Uterus (tissue), 2 donors: ENCODE measurements around the gene ZSCAN10.
"Not testable (repeated sequence)": the region's sequence is repeated elsewhere in the genome, so short reads cannot be mapped to it uniquely, and the experiment has no call there.

ENCODE experiments used
- CTCF ChIP-seq, 4 experiments: fragments of 200-600 bp in 2 of 4; fragments of 450-650 bp in 2 of 4; sonication (generic) in 2 of 4; IDR thresholded peaks; one replicate each; pipeline ENCODE4 v1.5.1; 2016 to 2019; ENCODE audit warnings: antibody characterized with exemption in 4 of 4, mild to moderate bottlenecking in 2 of 4, moderate library complexity in 1 of 4
- POLR2A ChIP-seq, 2 donors: fragments of 450-650 bp; IDR thresholded peaks; one replicate each; pipeline ENCODE4 v1.6.1; 2016; ENCODE audit warnings: antibody characterized with exemption in 2 of 2, mild to moderate bottlenecking in 1 of 2, moderate library complexity in 1 of 2

- TF ChIP-seq CTCF, POLR2A (IDR thresholded peaks at IDR 0.05): not testable (repeated sequence)
These were observed 43.4 kb downstream of the ZSCAN10 start for GRCh38 chr16:3055734-3056115.
